ENCODE results near the gene SORCS3.

GRCh38 chr10:104646146-104646545 lies 5.1 kb downstream of the SORCS3 start:
- TF ChIP-seq CTCF (IDR thresholded peaks at IDR 0.05; ENCODE audit: low read depth, low read length, poor library complexity, severe bottlenecking): no peak
- TF ChIP-seq EZH2phosphoT487 (IDR thresholded peaks at IDR 0.05; ENCODE audit: borderline replicate concordance, low read length): no peak
